ENCODE results near the gene FSTL5.
"Not testable (repeated sequence)": the region's sequence is repeated elsewhere in the genome, so short reads cannot be mapped to it uniquely, and the experiment has no call there.

FSTL5 gene

DNA sequence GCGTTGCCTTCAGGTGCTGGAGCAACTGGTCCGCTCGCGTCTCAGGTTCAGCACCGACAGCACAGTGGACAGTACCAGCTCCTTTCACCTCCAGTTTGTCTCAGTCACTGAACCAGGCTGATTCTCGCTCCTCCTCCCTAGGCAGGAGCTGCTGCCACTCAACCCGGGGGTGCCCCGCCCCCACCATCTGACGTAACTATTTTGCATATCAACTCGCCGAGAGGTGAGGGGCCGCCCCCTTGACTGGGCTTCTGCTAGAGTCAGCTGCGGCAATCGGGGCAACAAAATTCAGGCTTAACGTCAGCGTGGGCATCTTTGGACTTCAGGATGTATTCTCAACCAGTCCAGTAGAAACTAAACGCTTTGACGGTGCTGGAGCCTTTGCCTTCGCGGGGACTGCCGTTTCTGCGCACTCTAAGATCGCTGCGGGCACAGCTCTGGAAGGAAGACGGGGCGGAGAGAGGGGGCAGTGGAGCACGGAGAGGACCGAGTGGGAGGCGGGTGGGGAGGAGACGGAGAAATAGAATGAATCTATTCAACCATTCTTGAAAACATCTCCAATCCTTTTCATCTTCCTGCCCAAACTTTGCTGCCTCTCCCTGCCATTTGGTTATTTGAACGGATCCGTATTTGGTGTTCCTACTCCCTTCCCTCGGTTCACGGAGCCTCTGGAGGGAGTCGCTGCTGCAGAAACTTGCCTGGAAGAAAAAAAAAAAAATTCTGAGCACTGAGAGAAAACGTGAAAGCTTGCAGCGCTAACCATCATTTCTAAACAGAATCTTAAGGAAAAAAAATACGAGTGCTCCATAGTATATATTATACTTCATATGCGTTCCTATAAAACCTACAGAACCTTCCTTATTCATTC is at the start of gene FSTL5:
Gene FSTL5 (minus strand): TSS at position 109 of the 868 bp plus-strand sequence. CDS start 52,604 bp downstream, outside the sequence.
- peak; percentile 42 to 48 for DNase-seq

DNA sequence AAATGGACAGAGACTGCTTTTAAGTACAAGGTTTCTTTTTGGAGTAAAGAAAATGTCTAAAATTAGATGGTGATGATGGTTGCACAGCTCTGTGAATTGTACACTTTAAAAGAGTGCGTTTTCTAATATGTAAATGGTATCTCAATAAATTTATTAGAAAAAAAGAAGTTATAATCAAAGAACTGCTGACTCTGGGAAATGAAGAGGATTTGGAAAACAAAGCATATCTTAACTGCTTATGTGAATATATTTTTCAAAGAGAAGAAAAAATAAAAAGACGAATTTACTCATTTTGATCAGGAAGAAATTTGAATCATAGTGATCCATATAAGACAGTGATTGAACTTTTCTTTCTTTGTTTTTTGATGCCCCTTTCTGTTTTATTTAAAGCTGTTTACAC is 45.9 kb upstream of the FSTL5 start:
- DNase-seq, result no peak

DNA sequence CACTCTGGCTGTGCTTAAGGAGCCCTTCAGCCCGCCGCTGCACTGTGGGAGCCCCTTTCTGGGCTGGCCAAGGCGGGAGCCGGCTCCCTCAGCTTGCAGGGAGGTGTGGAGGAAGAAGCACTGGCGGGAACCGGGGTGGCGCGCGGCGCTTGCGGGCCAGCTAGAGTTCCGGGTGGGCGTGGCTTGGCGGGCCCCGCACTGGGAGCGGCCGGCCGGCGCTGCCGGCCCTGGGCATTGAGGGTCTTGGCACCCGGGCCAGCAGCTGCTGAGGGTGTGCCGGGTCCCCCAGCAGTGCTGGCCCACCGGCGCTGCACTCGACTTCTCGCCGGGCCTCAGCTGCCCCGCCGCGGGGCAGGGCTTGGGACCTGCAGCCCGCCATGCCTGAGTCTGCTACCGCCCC is 39.7 kb upstream of the FSTL5 start:
- DNase-seq, result not testable (repeated sequence)

DNA sequence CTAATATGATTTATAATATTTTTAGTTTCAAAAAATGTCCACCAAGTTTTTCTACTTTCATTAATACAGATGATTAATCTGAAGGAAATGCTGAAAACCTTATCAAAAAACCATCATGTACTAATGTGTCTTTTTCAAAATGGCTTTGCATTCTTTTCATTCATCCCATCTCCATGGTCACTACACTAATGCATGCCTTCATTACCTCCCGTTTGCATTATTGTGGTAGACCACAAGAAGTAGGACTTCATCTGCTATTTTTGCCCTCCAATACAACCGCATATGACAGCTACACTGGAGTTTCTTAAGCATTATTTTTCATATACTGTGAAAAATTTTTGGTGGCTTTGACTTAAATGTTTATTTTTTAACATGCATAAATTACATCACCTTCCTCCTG is 37.9 kb upstream of the FSTL5 start:
- no peak for DNase-seq

DNA sequence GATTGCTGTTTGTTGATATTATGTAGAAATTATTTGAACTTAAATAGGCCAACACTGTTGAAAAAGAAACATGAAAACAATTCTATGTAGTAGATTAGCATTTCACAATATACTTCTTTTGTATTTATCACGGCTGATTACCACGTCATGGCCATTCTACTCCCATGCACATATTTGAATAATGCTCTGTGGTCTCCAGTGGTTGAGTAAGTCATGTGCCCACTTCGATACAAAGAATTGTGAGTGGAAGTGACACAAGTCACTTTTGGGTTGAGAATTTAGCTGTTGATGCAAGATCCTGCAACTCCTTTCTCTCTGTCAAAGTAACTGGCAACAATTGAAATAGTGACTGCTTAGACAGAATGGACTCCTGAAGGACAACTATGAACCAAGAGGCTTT is 6.7 kb upstream of the FSTL5 start:
- DNase-seq, result no peak

DNA sequence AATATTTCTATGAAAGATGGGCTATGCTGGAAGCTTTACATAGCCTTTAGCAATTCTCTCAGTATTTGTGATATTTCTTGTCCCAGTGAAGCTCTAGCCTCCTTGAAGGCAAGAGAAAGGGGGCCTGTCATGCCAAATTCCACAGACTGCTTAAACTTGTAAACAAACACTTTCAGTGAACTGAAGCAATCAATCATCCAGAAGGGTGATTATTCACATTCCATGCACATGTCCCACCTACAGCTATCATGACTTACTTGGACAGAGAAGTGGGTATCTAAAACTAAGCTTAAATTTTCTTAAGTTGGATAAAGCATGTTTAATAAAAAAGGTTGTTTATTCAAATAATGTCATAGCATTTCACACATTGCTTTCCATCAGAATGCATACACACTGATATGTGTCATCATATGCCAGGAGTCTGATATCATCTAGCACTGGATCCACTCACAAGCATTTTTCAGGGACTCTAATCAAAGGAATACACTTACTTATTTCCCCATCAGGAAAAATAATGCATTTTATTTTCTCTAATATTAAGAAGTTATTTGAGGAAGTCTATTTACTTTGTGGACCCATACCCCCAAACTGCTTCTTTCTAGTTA is 1.2 kb upstream of the FSTL5 start:
- no peak for DNase-seq

DNA sequence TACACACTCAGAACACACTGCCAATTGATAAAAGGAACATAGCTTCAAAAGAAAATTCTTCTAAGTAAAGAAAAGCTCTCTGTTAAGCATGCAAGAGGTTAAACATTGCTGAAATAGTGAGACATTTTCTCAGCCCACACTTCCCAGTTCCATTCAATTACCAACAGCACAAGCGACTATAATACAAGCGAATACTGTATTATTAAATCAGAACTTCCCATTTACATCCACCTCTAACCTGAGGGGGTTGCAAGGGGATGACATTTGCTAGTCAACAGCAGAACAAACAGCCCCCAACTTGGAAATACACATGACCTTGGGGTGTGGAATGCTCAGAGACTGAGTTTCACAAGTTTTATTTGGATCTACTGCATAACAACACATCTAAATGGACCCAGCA is 1.1 kb downstream of the FSTL5 start:
- DNase-seq, result no peak

DNA sequence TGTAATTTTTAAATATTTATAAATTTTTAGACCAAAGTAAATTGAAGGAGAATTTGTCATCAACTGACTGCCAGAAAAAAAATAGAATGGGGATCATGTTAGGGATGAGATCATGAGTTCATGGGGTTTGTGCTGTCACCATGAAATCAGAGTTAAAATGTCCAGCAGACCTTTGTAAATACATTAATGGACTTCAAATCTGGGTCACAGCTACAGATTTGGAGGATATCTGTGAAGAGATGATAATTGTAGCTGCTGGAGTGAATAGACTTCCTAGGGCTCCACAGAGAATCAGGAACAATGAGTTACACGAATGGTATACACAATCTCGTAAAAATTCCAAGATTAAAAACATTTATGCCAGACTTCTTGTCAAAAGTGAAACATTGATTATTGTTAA is 6.6 kb downstream of the FSTL5 start:
- DNase-seq, result no peak

DNA sequence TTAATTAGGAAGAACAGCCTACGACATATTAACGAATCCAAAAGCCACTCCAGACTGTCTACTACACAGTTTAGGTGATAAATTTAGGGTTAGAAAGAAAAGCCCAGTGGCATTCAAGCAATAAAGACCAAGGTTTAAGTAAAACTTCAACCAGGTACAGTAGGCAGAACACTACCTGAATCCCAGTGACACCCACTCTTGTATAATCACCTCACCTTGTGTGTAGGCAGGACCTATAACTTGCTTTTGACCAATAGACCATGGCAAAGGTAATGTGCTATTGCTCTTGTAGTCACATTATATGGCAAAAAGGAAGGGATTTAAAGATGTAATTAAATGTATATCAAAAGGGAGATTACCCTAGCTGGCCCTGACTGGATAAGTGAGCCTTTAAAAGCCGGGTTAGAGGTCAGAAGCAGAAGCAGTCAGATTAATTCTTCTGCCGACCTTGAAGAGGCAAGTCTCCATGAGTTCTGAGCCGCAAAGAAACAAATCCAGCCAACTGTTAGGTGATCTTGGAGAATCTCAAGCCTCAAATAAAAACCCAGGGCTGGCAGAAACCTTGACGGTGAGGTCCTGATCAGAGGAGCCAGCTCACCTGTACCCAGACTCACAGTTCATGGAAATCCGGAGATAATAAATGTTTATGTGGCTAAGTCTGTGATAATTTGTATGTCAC is 8.8 kb downstream of the FSTL5 start:
- DNase-seq, result no peak

DNA sequence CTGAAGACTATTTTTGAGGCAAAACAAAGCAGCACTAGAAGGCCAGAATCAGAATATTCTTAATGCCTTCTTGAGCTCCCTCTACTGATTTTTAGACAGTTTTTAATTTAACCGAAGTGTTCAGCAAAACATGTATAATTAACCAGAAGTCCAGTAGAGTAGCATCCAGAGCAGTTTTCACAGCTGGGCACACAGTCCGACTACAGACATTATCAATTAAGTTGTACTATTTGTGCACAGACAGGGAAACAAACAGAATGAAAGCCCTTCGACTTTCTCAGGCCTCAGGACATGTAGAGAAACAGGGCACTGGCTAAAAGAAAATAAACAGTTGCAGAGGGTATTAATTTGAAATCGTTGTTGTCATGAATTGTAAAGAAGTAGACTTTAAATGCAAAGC is 11.9 kb downstream of the FSTL5 start:
- no peak for DNase-seq

DNA sequence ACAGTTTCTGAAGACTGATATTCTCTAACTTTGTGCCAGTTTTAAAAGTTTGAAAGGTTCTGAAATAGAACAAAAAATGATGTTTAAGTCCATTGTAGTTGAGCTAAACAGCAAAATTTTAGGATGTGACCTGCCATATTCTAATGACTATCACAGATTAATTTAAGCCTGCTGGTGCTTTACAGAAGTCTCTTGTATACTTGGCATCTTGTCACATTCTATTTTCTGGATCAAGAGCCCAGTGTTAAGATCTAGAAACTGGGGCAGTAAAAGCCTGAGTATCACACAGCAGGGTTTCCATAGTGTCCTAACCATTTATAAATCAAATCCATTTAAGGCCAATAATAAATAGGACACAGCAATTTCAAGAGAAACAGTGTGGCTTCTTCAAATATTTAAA is 12.4 kb downstream of the FSTL5 start:
- DNase-seq, result no peak

DNA sequence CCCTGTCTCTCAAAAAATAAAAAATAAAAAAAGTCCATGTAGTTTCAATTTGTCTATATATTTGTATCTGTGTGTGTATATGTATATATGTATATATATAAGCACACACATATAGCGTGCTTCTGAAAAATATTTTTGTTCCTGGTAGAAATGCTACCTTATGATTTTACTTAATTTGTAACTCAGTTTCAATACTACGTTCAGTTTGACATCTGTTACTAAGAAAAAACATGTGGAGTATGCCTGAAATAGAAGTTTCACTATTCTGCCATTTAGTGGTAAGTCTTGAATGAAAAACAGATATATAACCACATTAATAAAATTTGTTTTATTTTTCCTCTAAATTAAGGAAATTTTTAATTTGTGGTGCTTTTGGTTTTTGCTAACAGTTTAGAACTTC is 14.2 kb downstream of the FSTL5 start:
- DNase-seq, result no peak

DNA sequence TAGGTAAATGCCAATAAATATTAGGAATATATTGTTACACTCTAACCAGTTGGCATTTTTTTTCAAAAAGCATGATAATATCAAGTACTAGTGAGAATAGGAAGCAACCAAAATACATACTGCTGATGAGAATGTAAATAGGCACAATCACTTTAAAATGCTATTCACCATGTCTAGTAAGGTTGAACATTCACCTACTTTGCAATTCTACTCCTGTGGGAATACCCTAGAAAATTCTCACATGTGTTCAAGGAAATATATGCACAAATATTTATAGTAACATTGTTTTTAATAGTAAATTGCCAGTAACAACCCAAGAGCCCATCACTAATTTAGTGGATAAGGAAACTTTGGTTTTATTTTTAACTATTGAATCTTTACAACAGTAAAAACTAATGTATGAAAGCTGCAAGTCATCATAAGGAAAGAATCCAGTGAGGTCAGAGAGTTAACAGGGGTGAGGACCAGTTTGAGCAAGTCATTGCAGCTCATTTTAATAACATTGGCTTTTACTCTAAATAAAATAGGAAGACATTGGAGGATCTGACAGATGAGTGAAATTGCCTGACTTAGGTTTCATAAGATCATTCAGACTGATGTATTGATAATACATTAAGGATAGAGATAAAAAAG is 23.6 kb downstream of the FSTL5 start:
- no peak for DNase-seq

DNA sequence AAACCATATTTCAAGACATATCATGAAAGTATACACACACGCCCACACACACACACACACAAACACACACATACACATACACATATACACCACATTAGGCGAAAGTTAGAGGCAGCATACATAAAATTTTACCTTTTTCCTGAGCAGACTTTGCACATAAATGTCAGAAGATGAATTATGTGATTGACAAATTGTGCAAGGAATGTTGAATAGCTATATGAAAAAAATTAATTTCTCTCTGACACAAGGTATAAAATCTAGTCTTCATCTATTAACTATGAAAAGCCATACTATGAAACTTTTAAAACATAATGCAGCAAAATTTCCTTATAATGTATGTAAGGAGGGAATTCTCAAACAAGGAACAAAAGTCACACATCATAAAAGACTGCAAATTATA is 24.4 kb downstream of the FSTL5 start:
- no peak for DNase-seq

DNA sequence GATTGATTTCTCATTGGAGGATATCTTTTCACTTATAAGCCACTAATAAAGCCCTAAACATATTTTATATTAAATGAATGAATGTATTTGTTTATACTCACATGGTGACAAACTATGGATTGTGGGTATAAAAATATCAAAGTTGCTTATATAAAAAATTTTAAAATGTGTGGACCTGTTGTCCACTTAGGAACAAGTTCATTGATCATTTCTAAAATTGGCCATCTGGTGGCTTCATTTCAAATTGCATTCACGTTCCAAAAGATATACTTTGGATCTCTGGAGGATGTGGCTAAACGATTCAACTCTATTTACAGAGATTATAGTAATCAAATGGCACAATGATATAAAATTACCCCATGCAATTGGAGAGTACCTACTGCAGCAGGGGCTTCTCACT is 32.5 kb downstream of the FSTL5 start:
- DNase-seq, result no peak

DNA sequence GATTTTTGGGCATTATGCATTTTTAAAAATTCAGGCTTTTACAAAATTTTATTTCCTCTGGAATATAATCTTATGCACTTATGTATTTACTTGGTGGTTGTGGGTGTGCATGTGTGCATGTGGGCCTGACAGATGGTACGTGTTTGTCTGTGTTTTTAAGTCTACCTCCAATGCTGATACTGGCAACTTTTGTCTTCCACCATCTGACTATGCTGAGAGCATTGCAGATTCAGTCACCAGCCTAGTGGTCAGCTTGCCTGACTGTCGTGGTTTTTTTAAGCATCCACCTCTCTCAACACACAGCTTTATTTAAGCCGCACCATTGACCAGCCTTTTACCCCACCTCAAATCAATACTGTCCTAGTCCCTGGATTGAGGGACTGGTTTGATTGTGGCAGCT is 37.1 kb downstream of the FSTL5 start:
- DNase-seq, result no peak

DNA sequence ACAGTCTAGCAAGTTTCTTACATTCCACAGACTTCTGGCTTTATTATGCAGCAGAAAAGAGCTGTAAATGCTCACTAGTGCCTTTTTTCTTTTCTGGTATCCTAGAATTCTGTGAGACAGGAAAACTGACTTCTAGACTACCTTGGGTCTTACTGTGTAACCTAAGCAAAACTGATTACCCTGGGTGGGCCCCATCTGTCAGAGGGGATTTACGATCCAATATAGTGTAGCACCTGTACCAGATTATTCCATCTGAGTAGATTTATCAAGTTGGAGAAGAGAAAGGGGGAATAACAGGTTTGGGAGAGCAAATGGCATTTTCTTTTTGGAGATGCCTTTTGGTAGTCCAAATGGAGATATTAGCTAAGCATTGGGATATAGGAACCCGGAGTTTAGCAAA is 46.7 kb downstream of the FSTL5 start:
- DNase-seq, result no peak

DNA sequence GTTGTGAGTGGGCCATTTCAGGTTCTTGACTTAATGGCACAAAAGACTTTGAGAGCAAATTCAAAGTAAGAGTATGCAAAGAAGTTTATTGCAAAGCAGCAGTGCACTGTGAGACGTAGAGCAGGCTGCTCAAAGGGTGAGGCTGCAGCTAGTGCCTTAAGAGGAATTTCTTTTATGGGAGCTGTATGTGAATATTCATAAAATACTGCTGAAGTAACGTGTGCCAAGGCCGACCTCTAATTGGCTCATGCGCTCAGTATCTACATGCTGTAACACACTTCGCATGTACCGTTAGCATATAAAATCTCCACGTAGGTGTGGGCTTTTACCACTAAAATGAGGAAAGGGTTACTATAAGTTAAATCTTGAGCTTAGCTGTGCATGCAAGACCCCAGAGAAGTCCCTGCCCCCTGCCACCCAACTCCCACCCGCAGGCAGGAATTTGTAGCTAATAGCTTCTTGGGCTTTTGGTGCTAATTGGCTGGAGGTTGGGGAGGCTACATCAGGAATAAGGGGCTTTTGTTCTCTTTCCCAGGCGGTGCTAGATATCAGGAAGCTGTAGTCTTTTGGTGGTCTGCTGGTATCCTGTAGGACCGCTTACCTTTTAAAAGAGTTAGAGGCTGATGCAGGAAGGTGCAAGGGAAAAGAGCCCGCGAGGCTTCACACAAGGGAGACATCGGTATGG is 47.6 kb downstream of the FSTL5 start:
- no peak for DNase-seq

DNA sequence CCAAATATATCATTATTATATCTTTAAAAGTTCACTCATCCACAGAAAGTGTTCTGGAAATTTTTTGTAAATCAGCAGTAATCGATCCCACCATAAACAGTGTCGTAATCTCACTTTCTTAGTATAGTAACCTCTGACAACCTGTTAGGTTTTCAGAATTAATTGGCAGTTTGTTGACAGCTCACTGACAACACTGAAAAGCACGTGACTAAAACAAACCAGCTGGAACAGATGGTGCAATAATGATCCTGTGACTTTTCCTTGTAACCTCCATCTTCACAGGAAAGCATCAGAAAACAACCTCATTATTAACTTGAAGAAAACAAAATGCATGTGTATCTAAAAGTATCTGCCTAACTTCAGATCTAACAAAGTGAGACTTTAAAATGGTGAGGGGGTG is 48.5 kb downstream of the FSTL5 start:
- no peak for DNase-seq

DNA sequence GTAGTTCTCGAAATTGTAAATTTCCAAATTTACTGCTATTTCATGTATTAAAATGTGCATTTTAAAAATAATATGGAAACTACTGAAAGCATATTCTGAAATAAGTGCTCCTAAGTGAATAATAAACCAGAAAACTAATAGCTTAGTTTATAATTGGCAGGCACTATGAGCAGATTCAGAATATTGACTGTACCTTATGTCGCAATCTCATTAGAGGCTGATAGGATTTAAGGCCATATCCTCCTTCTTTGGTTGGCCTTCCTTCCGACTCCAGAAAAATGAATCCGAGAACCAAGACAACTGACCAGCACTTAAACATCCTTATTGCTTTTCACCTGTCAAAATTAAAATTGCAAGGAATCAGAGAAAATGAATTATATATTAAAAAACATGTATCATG is 52.7 kb downstream of the FSTL5 start:
- no peak for DNase-seq

DNA sequence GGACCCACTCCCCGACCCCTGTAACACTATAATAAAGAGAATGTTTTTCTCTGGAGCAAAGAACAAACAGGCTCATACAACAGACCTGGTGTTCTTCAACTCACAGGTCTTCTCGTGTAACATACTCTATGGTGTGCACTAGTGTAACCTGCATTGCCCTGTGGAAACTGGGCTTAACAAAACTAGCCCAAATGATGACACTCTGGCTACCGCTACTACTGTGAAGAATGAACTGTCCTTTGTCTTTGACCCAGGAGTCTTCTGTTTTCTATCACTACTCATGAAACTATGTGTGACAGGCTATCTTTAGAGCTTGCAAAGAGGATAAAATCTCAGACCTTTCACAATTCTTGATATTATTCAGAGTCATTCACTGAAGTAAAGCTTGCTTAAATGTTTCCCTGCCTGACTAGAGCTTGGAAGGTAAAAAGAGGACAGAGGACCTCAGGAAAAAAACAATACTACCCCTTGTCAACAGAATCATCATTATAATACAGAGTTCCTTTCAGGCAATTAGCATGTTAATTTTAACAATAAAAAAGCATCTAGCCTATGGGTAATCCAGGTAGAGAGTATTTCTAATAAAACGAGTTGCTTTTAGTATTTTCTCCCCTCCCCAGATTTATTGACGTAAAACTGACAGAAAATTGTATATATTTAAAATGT is 59.2 kb downstream of the FSTL5 start:
- no peak for DNase-seq

DNA sequence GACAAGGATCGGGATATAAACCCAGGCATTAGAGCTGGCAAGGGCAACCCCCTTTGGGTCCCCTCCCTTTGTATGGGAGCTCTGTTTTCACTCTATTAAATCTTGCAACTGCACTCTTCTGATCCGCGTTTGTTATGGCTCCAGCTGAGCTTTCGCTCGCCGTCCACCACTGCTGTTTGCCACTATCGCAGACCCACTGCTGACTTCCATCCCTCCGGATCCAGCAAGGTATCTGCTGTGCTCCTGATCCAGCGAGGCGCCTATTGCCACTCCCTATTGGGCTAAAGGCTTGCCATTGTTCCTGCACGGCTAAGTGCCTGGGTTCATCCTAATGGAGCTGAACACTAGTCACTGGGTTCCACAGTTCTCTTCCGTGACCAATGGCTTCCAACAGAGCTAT is 59.9 kb downstream of the FSTL5 start:
- not testable (repeated sequence) for DNase-seq
